ENCODE measurements around the gene ZNF534. TPM values are rescaled to one million over a fixed set of nuclear protein-coding genes. Genes with fewer than 3 reads are reported as not detected.

ZNF534 gene
- total RNA-seq, result not detected in 3 replicates

GRCh38 chr19:52428937-52429336 is at the start of gene ZNF534:
Gene ZNF534, plus strand, starts transcription at chr19:52429148. Its CDS starts 2,327 bp downstream, at chr19:52431475.
- Mint-ChIP-seq H3K27me3 (ENCODE audit: low read depth) (no peaks in the 10 kb centered on the region), H3K9me3 (peaks cover 36% of the 10 kb centered on the region), H3K4me3 (no peak within 1 kb of the TSS), H3K4me1 (no peaks in the 10 kb centered on the region), H3K27ac (no peak within 1 kb of the TSS), H3K36me3 (peaks cover 2% of the 10 kb centered on the region)
- no peak for TF ChIP-seq CTCF (IDR thresholded peaks at IDR 0.05; ENCODE audit: unreplicated experiment)
- DNase-seq (ENCODE audit: low spot score in 2 of 2, unreplicated experiment in 2 of 2), result no peak

- peaks cover 27% of the 10 kb centered on the region for H3K36me3 Mint-ChIP-seq
- no peak for TF ChIP-seq CTCF (IDR thresholded peaks at IDR 0.05; ENCODE audit: unreplicated experiment)
- peaks cover 52% of the 10 kb centered on the region for H3K9me3 Mint-ChIP-seq
- no peak for DNase-seq (ENCODE audit: low spot score in 2 of 2, unreplicated experiment in 2 of 2)
- no peak overlapping the region for H3K4me3 Mint-ChIP-seq
- H3K27ac Mint-ChIP-seq, result no peak overlapping the region
- no peaks in the 10 kb centered on the region for H3K27me3 Mint-ChIP-seq (ENCODE audit: low read depth)
- no peaks in the 10 kb centered on the region for H3K4me1 Mint-ChIP-seq
These were observed 37.8 kb upstream of the ZNF534 start for GRCh38 chr19:52391135-52391534.

- no peak for TF ChIP-seq CTCF (IDR thresholded peaks at IDR 0.05; ENCODE audit: unreplicated experiment)
- H3K4me1 Mint-ChIP-seq, result no peaks in the 10 kb centered on the region
- no peak for DNase-seq (ENCODE audit: low spot score in 2 of 2, unreplicated experiment in 2 of 2)
- no peaks in the 10 kb centered on the region for H3K27me3 Mint-ChIP-seq (ENCODE audit: low read depth)
- no peak within 1 kb of the TSS for H3K4me3 Mint-ChIP-seq
- peaks cover 16% of the 10 kb centered on the region for H3K36me3 Mint-ChIP-seq
- peaks cover 59% of the 10 kb centered on the region for H3K9me3 Mint-ChIP-seq
- no peak within 1 kb of the TSS for H3K27ac Mint-ChIP-seq
These were observed 31.5 kb upstream of the ZNF534 start, which contains the start of gene ZNF528 for GRCh38 chr19:52397310-52398080. Gene ZNF528, plus strand, starts transcription at chr19:52397849. Its CDS starts 4,165 bp downstream, at chr19:52402014.

GRCh38 chr19:52398081-52398441 is 30.9 kb upstream of the ZNF534 start:
- H3K9me3 Mint-ChIP-seq, result peaks cover 58% of the 10 kb centered on the region
- no peaks in the 10 kb centered on the region for H3K27me3 Mint-ChIP-seq (ENCODE audit: low read depth)
- H3K27ac Mint-ChIP-seq, result no peak overlapping the region
- H3K4me3 Mint-ChIP-seq, result no peak overlapping the region
- no peaks in the 10 kb centered on the region for H3K4me1 Mint-ChIP-seq
- peaks cover 17% of the 10 kb centered on the region for H3K36me3 Mint-ChIP-seq
- DNase-seq (ENCODE audit: low spot score in 2 of 2, unreplicated experiment in 2 of 2), result no peak
- TF ChIP-seq CTCF (IDR thresholded peaks at IDR 0.05; ENCODE audit: unreplicated experiment), result no peak

GRCh38 chr19:52410276-52410675 is 18.7 kb upstream of the ZNF534 start:
- DNase-seq (ENCODE audit: low spot score in 2 of 2, unreplicated experiment in 2 of 2), result no peak
- no peaks in the 10 kb centered on the region for H3K4me1 Mint-ChIP-seq
- no peaks in the 10 kb centered on the region for H3K27me3 Mint-ChIP-seq (ENCODE audit: low read depth)
- no peak overlapping the region for H3K27ac Mint-ChIP-seq
- peaks cover 72% of the 10 kb centered on the region for H3K9me3 Mint-ChIP-seq
- no peak overlapping the region for H3K4me3 Mint-ChIP-seq
- H3K36me3 Mint-ChIP-seq, result peaks cover 30% of the 10 kb centered on the region
- no peak for TF ChIP-seq CTCF (IDR thresholded peaks at IDR 0.05; ENCODE audit: unreplicated experiment)
